Esophagus squamous epithelium (tissue), 5 donors: ENCODE data around the gene PATZ1. TPM values are rescaled to one million over a fixed set of nuclear protein-coding genes. Genes with fewer than 3 reads are reported as not detected.

ENCODE experiments used
- DNase-seq: peaks from one replicate; lab custom pipeline; 2025; lab: John Stamatoyannopoulos, UW
- H3K27ac ChIP-seq, 4 donors: fragments of 200-600 bp; sonication (generic); one replicate each; pipeline ENCODE4 v1.5.1; 2016 to 2019; ENCODE audit warnings: mild to moderate bottlenecking in 1 of 4
- H3K27me3 ChIP-seq, 4 donors: fragments of 200-600 bp; sonication (generic); 1 replicate in 3 of 4; 2 replicates in 1 of 4; pipeline versions ENCODE4 v1.5.1 to v1.6.0; 2017 to 2021; ENCODE audit warnings: antibody characterized with exemption in 1 of 4
- H3K36me3 ChIP-seq, 3 donors: fragments of 200-600 bp; sonication (generic); one replicate each; pipeline ENCODE4 v1.5.1; 2016 to 2019
- H3K4me1 ChIP-seq, 3 donors: fragments of 200-600 bp; sonication (generic); one replicate each; pipeline ENCODE4 v1.5.1; 2017 to 2019
- H3K4me3 ChIP-seq, 4 donors: fragments of 200-600 bp; sonication (generic); 1 replicate in 3 of 4; 2 replicates in 1 of 4; pipeline ENCODE4 v1.5.1; 2016 to 2019; ENCODE audit warnings: mild to moderate bottlenecking in 2 of 4, moderate library complexity in 1 of 4
- H3K9me3 ChIP-seq, 3 donors: fragments of 200-600 bp; sonication (generic); one replicate each; pipeline ENCODE4 v1.5.1; 2016 to 2019
- POLR2A ChIP-seq, 4 donors: fragments of 450-650 bp; IDR thresholded peaks; one replicate each; pipeline ENCODE4 v1.6.1; 2017; ENCODE audit warnings: antibody characterized with exemption in 4 of 4, mild to moderate bottlenecking in 4 of 4, moderate library complexity in 3 of 4
- WGBS, 2 donors: methylation state at CpG; one replicate each; pipeline ENCODE4 v1.1.5; 2018; 5-methylcytosine and 5-hydroxymethylcytosine counted together
- intact Hi-C: fragments of 100-400 bp; cut with DNase I; formaldehyde crosslinking; loops from one replicate; pipeline ENCODE4 v1.15.0; 2022
- total RNA-seq, 4 donors: library from RNA; depleted of rRNA; stranded (reverse); fragments of >200 nt; gene quantifications; one replicate each; pipeline ENCODE4 v1.1.0, GENCODE V29; 2016
- TF ChIP-seq, protein P1 (sequence below), 6 experiments: fragments of 450-650 bp in 4 of 6; fragments of 200-600 bp in 2 of 6; sonication (generic) in 2 of 6; IDR thresholded peaks; one replicate each; pipeline ENCODE4 v1.5.1; 2016 to 2019; ENCODE audit warnings: antibody characterized with exemption in 6 of 6, mild to moderate bottlenecking in 4 of 6, moderate library complexity in 4 of 6
- donor health status: DM: yes; HTN: yes; CAD: no.

The PATZ1 gene
- total RNA-seq, 4 donors from 2014 or later: 2.2 to 13.0 (median 7.2) TPM

DNA sequence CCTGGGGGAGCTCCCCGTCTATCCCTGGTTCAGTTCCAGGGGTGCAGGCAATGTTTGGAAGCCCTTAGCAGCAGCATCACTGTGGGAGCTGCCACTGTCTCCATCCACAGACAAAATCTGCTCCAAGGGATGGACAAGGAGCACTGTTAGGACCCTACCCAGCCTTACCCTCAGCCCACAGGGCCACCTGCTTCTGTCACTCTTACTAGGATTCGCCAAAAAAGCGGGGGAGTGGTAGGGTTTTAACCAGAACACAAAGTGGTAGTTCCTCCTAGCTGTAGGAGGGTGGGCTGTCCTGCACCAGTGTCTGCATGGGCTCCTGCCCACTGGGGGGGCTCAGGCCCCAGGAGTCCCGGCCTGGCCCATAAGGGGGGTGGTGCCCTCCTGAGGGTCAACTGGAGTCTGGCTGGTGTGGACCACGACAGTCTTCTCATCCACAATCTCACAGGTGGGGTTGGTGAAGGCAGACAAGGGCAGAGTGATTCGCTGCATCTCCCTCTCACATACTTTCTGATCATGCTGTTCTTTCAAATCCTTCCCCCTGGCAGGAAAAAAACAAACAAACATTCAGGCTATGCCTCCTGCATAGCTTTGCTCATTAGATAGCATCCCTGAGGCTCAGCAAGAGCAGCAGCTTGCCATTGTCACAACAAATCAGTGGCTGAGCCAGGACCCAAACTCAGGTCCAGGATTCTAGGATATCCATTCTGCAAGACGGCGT is 63.2 kb downstream of the PATZ1 start:
- no peak for DNase-seq
- peaks cover 20 to 100% (median 36%) of the 10 kb centered on the region in 3 donors for H3K36me3 ChIP-seq
- H3K27me3 ChIP-seq: no peaks in the 10 kb centered on the region
- H3K4me1 ChIP-seq: peaks cover 15 to 72% (median 22%) of the 10 kb centered on the region in 3 donors
- no peak overlapping the region for H3K4me3 ChIP-seq
- WGBS, 2 donors: 66 to 85% methylated on average over 3 to 5 of the region's 8 CpGs
- intact Hi-C loops: no loop called here
- TF ChIP-seq, protein P1, sequence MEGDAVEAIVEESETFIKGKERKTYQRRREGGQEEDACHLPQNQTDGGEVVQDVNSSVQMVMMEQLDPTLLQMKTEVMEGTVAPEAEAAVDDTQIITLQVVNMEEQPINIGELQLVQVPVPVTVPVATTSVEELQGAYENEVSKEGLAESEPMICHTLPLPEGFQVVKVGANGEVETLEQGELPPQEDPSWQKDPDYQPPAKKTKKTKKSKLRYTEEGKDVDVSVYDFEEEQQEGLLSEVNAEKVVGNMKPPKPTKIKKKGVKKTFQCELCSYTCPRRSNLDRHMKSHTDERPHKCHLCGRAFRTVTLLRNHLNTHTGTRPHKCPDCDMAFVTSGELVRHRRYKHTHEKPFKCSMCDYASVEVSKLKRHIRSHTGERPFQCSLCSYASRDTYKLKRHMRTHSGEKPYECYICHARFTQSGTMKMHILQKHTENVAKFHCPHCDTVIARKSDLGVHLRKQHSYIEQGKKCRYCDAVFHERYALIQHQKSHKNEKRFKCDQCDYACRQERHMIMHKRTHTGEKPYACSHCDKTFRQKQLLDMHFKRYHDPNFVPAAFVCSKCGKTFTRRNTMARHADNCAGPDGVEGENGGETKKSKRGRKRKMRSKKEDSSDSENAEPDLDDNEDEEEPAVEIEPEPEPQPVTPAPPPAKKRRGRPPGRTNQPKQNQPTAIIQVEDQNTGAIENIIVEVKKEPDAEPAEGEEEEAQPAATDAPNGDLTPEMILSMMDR (IDR thresholded peaks at IDR 0.05): no peak
- TF ChIP-seq POLR2A (IDR thresholded peaks at IDR 0.05): no peak
- H3K27ac ChIP-seq: peak overlapping the region in 3 of 4 donors; percentile 5 to 33 (median 21)
- H3K9me3 ChIP-seq: no peaks in the 10 kb centered on the region

DNA sequence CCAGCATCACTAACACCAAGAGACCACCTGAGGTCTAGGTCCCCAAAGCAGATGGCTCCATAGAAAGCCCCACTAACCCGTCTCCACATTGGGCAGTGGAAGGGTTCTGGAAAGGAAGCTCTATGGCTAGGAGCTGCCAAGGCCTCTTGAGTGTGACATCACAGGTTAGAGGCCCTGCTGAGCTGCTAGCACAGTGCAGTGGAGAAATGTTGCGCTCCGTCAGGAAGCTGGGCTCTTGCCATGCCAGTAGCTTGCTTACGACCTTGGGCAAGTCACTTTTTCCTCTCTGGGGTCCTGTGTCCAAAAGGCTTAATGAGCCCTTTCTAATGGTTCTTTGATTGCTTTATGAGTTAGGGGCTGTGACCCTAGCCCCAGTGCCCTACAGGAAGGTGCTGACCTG is 64.4 kb downstream of the PATZ1 start:
- H3K4me1 ChIP-seq: peaks cover 13 to 73% (median 19%) of the 10 kb centered on the region in 3 donors
- H3K36me3 ChIP-seq: peaks cover 20 to 100% (median 42%) of the 10 kb centered on the region in 3 donors
- TF ChIP-seq, protein P1 (IDR thresholded peaks at IDR 0.05): no peak
- TF ChIP-seq POLR2A (IDR thresholded peaks at IDR 0.05): no peak
- no peak overlapping the region for H3K4me3 ChIP-seq
- no peak for DNase-seq
- 49 to 85% methylated on average over 4 of the region's 4 CpGs for WGBS, 2 donors
- H3K9me3 ChIP-seq: no peaks in the 10 kb centered on the region
- H3K27ac ChIP-seq: peak overlapping the region in 2 of 4 donors; percentile 74 to 78
- no peaks in the 10 kb centered on the region for H3K27me3 ChIP-seq
- intact Hi-C loops: no loop called here

DNA sequence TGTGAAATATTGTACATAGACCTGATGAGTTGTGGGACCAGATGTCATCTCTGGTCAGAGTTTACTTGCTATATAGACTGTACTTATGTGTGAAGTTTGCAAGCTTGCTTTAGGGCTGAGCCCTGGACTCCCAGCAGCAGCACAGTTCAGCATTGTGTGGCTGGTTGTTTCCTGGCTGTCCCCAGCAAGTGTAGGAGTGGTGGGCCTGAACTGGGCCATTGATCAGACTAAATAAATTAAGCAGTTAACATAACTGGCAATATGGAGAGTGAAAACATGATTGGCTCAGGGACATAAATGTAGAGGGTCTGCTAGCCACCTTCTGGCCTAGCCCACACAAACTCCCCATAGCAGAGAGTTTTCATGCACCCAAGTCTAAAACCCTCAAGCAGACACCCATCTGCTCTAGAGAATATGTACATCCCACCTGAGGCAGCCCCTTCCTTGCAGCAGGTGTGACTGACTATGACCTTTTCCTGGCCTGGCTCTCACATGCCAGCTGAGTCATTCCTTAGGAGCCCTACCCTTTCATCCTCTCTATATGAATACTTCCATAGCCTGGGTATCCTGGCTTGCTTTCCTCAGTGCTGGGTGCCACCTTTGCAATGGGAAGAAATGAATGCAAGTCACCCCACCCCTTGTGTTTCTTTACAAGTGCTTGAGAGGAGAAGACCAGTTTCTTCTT is 66.2 kb downstream of the PATZ1 start:
- H3K27me3 ChIP-seq: no peaks in the 10 kb centered on the region
- H3K27ac ChIP-seq: peak overlapping the region; percentile 59 to 78 (median 74)
- H3K9me3 ChIP-seq: no peaks in the 10 kb centered on the region
- intact Hi-C loops: no loop called here
- TF ChIP-seq, protein P1 (IDR thresholded peaks at IDR 0.05): no peak
- TF ChIP-seq POLR2A (IDR thresholded peaks at IDR 0.05): peak in 1 of 4 donors; percentile 18
- H3K4me3 ChIP-seq: no peak overlapping the region
- peaks cover 8 to 72% (median 14%) of the 10 kb centered on the region in 3 donors for H3K4me1 ChIP-seq
- peaks cover 20 to 100% (median 47%) of the 10 kb centered on the region in 3 donors for H3K36me3 ChIP-seq
- no peak for DNase-seq

DNA sequence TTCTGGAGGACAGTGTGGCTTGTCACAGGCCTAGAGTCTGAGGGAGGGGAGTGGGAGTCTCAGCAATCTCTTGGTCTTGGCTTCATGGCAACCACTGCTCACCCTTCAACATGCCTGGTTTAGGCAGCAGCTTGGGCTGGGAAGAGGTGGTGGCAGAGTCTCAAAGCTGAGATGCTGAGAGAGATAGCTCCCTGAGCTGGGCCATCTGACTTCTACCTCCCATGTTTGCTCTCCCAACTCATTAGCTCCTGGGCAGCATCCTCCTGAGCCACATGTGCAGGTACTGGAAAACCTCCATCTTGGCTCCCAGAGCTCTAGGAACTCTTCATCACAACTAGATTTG is 66.8 kb downstream of the PATZ1 start:
- no peak overlapping the region for H3K4me3 ChIP-seq
- no peaks in the 10 kb centered on the region for H3K9me3 ChIP-seq
- H3K27ac ChIP-seq: peak overlapping the region; percentile 59 to 78 (median 74)
- intact Hi-C loops: no loop called here
- TF ChIP-seq, protein P1 (IDR thresholded peaks at IDR 0.05): no peak
- TF ChIP-seq POLR2A (IDR thresholded peaks at IDR 0.05): no peak
- peaks cover 8 to 72% (median 10%) of the 10 kb centered on the region in 3 donors for H3K4me1 ChIP-seq
- no peaks in the 10 kb centered on the region for H3K27me3 ChIP-seq
- no peak for DNase-seq
- H3K36me3 ChIP-seq: peaks cover 21 to 100% (median 53%) of the 10 kb centered on the region in 3 donors
